Type B pancreatic cell (in vitro differentiated cells): ENCODE measurements around the gene JPH3. TPM values are rescaled to one million over a fixed set of nuclear protein-coding genes. Genes with fewer than 3 reads are reported as not detected.

Source experiments
- DNase-seq: peaks from one replicate; pipeline ENCODE4 v3.0.0; 2021; ENCODE audit warnings: mixed read lengths; ENCODE audit not compliant: unreplicated experiment; ENCODE audit errors: extremely low spot score
- H3K27ac Mint-ChIP-seq: 2 replicates; pipeline ENCODE4 v1.8.0; 2021; ENCODE audit warnings: mild to moderate bottlenecking, mixed read lengths
- H3K27me3 Mint-ChIP-seq: 2 replicates; pipeline ENCODE4 v1.8.0; 2021; ENCODE audit warnings: mixed read lengths
- H3K36me3 Mint-ChIP-seq: 2 replicates; pipeline ENCODE4 v1.8.0; 2021; ENCODE audit warnings: mixed read lengths
- H3K4me1 Mint-ChIP-seq: one replicate; pipeline ENCODE4 v1.8.0; 2021; ENCODE audit warnings: mixed read lengths; ENCODE audit not compliant: unreplicated experiment
- H3K4me3 Mint-ChIP-seq: 2 replicates; pipeline ENCODE4 v1.8.0; 2021; ENCODE audit warnings: mild to moderate bottlenecking, mixed read lengths
- H3K9me3 Mint-ChIP-seq: 2 replicates; pipeline ENCODE4 v1.8.0; 2021; ENCODE audit warnings: mixed read lengths
- CTCF ChIP-seq: fragments of 200-600 bp; sonication (generic); conservative IDR thresholded peaks from 2 replicates; pipeline ENCODE4 v1.5.0; 2021; ENCODE audit warnings: antibody characterized with exemption, mild to moderate bottlenecking
- total RNA-seq: library from RNA; stranded (reverse); gene quantifications from 2 replicates; pipeline ENCODE4 v1.2.1, GENCODE V29; 2021; ENCODE audit warnings: low replicate concordance

Gene JPH3
- total RNA-seq, 1 donor from 2014 or later = 7.2 TPM

DNA sequence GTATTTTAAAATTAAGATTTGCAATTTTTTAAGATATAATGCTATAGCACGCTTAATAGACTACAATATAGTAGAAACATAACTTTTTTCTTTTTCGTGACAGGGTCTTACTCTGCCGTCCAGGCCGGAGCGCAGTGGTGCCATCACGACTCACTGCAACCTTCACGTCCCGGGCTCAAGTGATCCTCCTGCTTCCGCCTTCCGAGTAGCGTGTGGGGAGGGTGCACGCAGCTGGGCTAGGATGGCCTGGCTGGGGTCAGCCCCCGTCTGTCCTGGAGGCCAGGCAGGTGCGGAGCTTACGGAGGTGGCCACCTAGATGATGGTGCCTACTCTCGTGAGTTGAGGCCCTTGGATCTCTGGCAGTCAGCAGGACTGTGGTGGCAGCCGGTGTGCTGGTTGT is 50.1 kb downstream of the JPH3 start:
- DNase-seq = no peak
- Mint-ChIP-seq H3K27me3 (peaks cover 12% of the 10 kb centered on the region), H3K36me3 (no peaks in the 10 kb centered on the region), H3K27ac (no peak overlapping the region), H3K4me3 (no peak overlapping the region), H3K4me1 (no peaks in the 10 kb centered on the region), H3K9me3 (no peaks in the 10 kb centered on the region)
- TF ChIP-seq CTCF = no peak

DNA sequence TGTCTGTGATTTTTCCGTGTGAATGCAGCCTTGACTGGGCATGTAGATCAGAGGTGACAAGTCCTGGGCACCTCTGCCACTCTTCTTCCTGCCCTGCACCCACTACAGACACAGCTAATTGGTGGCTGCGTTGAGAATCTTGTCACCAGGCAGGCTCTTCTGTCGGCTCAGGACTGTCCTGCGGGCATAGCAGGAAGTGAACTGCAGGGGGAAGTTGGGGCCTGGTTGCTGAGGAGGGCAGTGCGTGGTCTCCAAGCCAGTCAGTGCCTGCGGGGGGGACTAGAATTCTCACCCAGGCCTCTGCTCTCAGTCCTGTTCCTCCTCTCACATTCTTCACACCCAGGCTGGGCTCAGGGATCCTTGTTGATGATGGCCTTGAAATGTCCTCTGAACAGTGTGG is 50.5 kb downstream of the JPH3 start:
- Mint-ChIP-seq H3K36me3 (no peaks in the 10 kb centered on the region), H3K4me3 (no peak overlapping the region), H3K4me1 (no peaks in the 10 kb centered on the region)

GRCh38 chr16:87653234-87653633 is 50.9 kb downstream of the JPH3 start:
- Mint-ChIP-seq H3K36me3 (no peaks in the 10 kb centered on the region), H3K27ac (no peak overlapping the region), H3K27me3 (peaks cover 9% of the 10 kb centered on the region), H3K4me3 (no peak overlapping the region), H3K9me3 (no peaks in the 10 kb centered on the region), H3K4me1 (no peaks in the 10 kb centered on the region)
- no peak for DNase-seq
- TF ChIP-seq CTCF = peak; percentile 67

More for the DNA sequence above, 50.5 kb downstream of the JPH3 start:
- TF ChIP-seq CTCF = no peak
- Mint-ChIP-seq H3K27me3 (peaks cover 12% of the 10 kb centered on the region), H3K9me3 (no peaks in the 10 kb centered on the region), H3K27ac (no peak overlapping the region)
- DNase-seq = no peak

DNA sequence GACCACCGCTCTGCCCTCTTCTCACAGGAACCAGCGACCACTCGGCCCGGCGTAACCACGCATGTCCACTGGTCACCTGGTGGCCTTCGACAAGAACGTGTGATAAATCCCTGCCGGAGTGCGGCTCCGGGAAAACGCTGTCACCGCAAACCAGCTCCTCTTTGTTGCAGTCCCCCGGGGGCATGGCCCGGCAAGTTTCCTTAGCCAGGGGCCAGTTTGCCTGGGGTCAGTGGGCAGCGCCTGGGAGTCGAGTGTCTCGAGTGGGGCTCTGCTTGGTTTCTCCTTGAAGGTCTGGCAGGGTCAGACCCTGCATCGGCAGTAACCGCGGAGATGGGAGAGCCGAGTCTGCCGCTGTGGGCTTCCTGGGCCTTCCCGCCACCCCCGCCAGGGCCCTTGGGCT is 52.5 kb downstream of the JPH3 start:
- no peaks in the 10 kb centered on the region for H3K36me3 Mint-ChIP-seq
- no peaks in the 10 kb centered on the region for H3K4me1 Mint-ChIP-seq
- no peaks in the 10 kb centered on the region for H3K9me3 Mint-ChIP-seq
- no peak overlapping the region for H3K4me3 Mint-ChIP-seq
- DNase-seq = no peak
- no peak for TF ChIP-seq CTCF
- no peak overlapping the region for H3K27ac Mint-ChIP-seq
- H3K27me3 Mint-ChIP-seq = peaks cover 6% of the 10 kb centered on the region

GRCh38 chr16:87656328-87656727 is 54.0 kb downstream of the JPH3 start:
- no peak overlapping the region for H3K4me3 Mint-ChIP-seq
- TF ChIP-seq CTCF = no peak
- DNase-seq = no peak
- H3K27me3 Mint-ChIP-seq = no peaks in the 10 kb centered on the region
- H3K9me3 Mint-ChIP-seq = no peaks in the 10 kb centered on the region
- no peaks in the 10 kb centered on the region for H3K4me1 Mint-ChIP-seq
- H3K36me3 Mint-ChIP-seq = no peaks in the 10 kb centered on the region
- H3K27ac Mint-ChIP-seq = no peak overlapping the region

- H3K27ac Mint-ChIP-seq = no peak overlapping the region
- DNase-seq = no peak
- no peak for TF ChIP-seq CTCF
- H3K4me1 Mint-ChIP-seq = no peaks in the 10 kb centered on the region
- no peaks in the 10 kb centered on the region for H3K9me3 Mint-ChIP-seq
- no peak overlapping the region for H3K4me3 Mint-ChIP-seq
- no peaks in the 10 kb centered on the region for H3K27me3 Mint-ChIP-seq
- H3K36me3 Mint-ChIP-seq = no peaks in the 10 kb centered on the region
Observed at GRCh38 chr16:87657621-87658192, 55.4 kb downstream of the JPH3 start.
